Ovary (tissue), 3 donors: Measurements from ENCODE around the gene DBNDD2.

Source experiments
- CTCF ChIP-seq, 3 donors: fragments of 450-650 bp in 2 of 3; fragments of 200-600 bp in 1 of 3; IDR thresholded peaks; one replicate each; pipeline versions ENCODE4 v1.5.1 to v1.8.0; 2016 to 2022; ENCODE audit warnings: antibody characterized with exemption in 3 of 3, mild to moderate bottlenecking in 1 of 3
- EP300 ChIP-seq: sonication (generic); formaldehyde crosslinking; IDR thresholded peaks from one replicate; pipeline ENCODE4 v1.6.1; 2017; ENCODE audit warnings: antibody characterized with exemption
- POLR2A ChIP-seq: fragments of 450-650 bp; IDR thresholded peaks from one replicate; pipeline ENCODE4 v1.6.1; 2017; ENCODE audit warnings: antibody characterized with exemption, mild to moderate bottlenecking, moderate library complexity
- donor health status: DM: no; HTN: no; CAD: no.

GRCh38 chr20:45366631-45367030 is 41.5 kb upstream of the DBNDD2 start:
- TF ChIP-seq CTCF (IDR thresholded peaks at IDR 0.05) (no peak), POLR2A (no peak), EP300 (no peak)
